WTC11 (cell line): ENCODE data around the gene C3. TPM values are rescaled to one million over a fixed set of nuclear protein-coding genes. Genes with fewer than 3 reads are reported as not detected.

Source experiments
- ATAC-seq: fragments of 200-7000 bp; cut with Tn5 transposase; 2 replicates; pipeline ENCODE4 v1.10.0; 2021; ENCODE audit warnings: mild to moderate bottlenecking, moderate library complexity
- CTCF ChIA-PET: fragments of 300-600 bp; sonication (Branson Sonifier 250); formaldehyde crosslinking; loops from one replicate; lab custom pipeline; 2021; ENCODE audit warnings: antibody characterized with exemption; lab: Charles Lee
- POLR2A ChIA-PET: fragments of 350-600 bp; sonication (Branson Sonifier 250); formaldehyde crosslinking; loops from one replicate; lab custom pipeline; 2021; ENCODE audit warnings: antibody characterized with exemption; lab: Charles Lee
- DNase-seq: peaks from one replicate; pipeline ENCODE4 v3.0.0; 2021; ENCODE audit warnings: low spot score
- H3K27ac Mint-ChIP-seq: 2 replicates; pipeline ENCODE4 v1.8.0; 2021; ENCODE audit warnings: mixed read lengths
- H3K27me3 Mint-ChIP-seq: 2 replicates; pipeline ENCODE4 v1.8.0; 2021; ENCODE audit warnings: low read depth, mild to moderate bottlenecking, moderate library complexity, mixed read lengths
- H3K36me3 Mint-ChIP-seq: 2 replicates; pipeline ENCODE4 v1.8.0; 2021; ENCODE audit warnings: mixed read lengths
- H3K4me1 Mint-ChIP-seq: 2 replicates; pipeline ENCODE4 v1.8.0; 2022; ENCODE audit warnings: mixed read lengths
- H3K4me3 Mint-ChIP-seq: 2 replicates; pipeline ENCODE4 v1.8.0; 2021; ENCODE audit warnings: mild to moderate bottlenecking, moderate library complexity, mixed read lengths
- H3K9me3 Mint-ChIP-seq: 2 replicates; pipeline ENCODE4 v1.8.0; 2021; ENCODE audit warnings: mixed read lengths
- CREM ChIP-seq: sonication (generic); formaldehyde crosslinking; IDR thresholded peaks from 2 replicates; pipeline ENCODE4 v1.8.1; 2022; ENCODE audit warnings: mild to moderate bottlenecking, missing genetic modification reagents, moderate library complexity
- FOXP1 ChIP-seq: sonication (generic); formaldehyde crosslinking; IDR thresholded peaks from 2 replicates; pipeline ENCODE4 v1.8.0; 2022; ENCODE audit warnings: missing genetic modification reagents, mild to moderate bottlenecking, moderate library complexity, borderline replicate concordance
- GTF2I ChIP-seq: fragments of 250-450 bp; sonication (Bioruptor Pico); conservative IDR thresholded peaks from 2 replicates; pipeline ENCODE4 v1.4.0; 2021; ENCODE audit warnings: mild to moderate bottlenecking
- NFATC4 ChIP-seq: fragments of 250-450 bp; sonication (Bioruptor Pico); IDR thresholded peaks from 2 replicates; pipeline ENCODE4 v1.9.0; 2021; ENCODE audit warnings: mild to moderate bottlenecking
- SMAD4 ChIP-seq: sonication (generic); formaldehyde crosslinking; IDR thresholded peaks from 2 replicates; pipeline ENCODE4 v1.8.0; 2022; ENCODE audit warnings: mild to moderate bottlenecking, missing genetic modification reagents
- TCF7 ChIP-seq: sonication (generic); formaldehyde crosslinking; IDR thresholded peaks from 2 replicates; pipeline ENCODE4 v1.8.0; 2022; ENCODE audit warnings: mild to moderate bottlenecking, low read depth, missing genetic modification reagents, moderate library complexity
- ZNF219 ChIP-seq: sonication (generic); formaldehyde crosslinking; IDR thresholded peaks from 2 replicates; pipeline ENCODE4 v1.8.0; 2023; ENCODE audit warnings: missing genetic modification reagents, mild to moderate bottlenecking, borderline replicate concordance
- ZNF232 ChIP-seq: sonication (generic); formaldehyde crosslinking; IDR thresholded peaks from 2 replicates; pipeline ENCODE4 v1.8.0; 2022; ENCODE audit warnings: mild to moderate bottlenecking, missing genetic modification reagents
- total RNA-seq: library from RNA; stranded (reverse); gene quantifications from 3 replicates; pipeline ENCODE4 v1.2.3, GENCODE V29; 2021
- TF ChIP-seq, protein P1 (sequence below): fragments of 250-450 bp; sonication (Bioruptor Pico); IDR thresholded peaks from 2 replicates; pipeline ENCODE4 v1.9.0; 2021; ENCODE audit warnings: moderate library complexity, mild to moderate bottlenecking, inconsistent platforms, borderline replicate concordance
- TF ChIP-seq, protein P2 (sequence below): sonication (generic); formaldehyde crosslinking; IDR thresholded peaks from 2 replicates; pipeline ENCODE4 v1.8.1; 2023; ENCODE audit warnings: mild to moderate bottlenecking, missing genetic modification reagents, moderate library complexity
- TF ChIP-seq, protein P3 (sequence below): fragments of 250-450 bp; sonication (Bioruptor Pico); conservative IDR thresholded peaks from 2 replicates; pipeline ENCODE4 v1.9.0; 2021; ENCODE audit warnings: mild to moderate bottlenecking
- TF ChIP-seq, protein P4 (sequence below): sonication (generic); formaldehyde crosslinking; IDR thresholded peaks from 2 replicates; pipeline ENCODE4 v1.8.1; 2022; ENCODE audit warnings: low read depth, missing genetic modification reagents, borderline replicate concordance
- TF ChIP-seq, protein P5 (sequence below): sonication (generic); formaldehyde crosslinking; IDR thresholded peaks from 2 replicates; pipeline ENCODE4 v1.8.0; 2023; ENCODE audit warnings: missing genetic modification reagents, mild to moderate bottlenecking, borderline replicate concordance
- TF ChIP-seq, protein P6 (sequence below): sonication (generic); formaldehyde crosslinking; conservative IDR thresholded peaks from 2 replicates; pipeline ENCODE4 v1.8.1; 2022; ENCODE audit warnings: mild to moderate bottlenecking, missing genetic modification reagents
- TF ChIP-seq, protein P7 (sequence below): sonication (generic); formaldehyde crosslinking; IDR thresholded peaks from 2 replicates; pipeline ENCODE4 v1.8.0; 2023; ENCODE audit warnings: mild to moderate bottlenecking, missing genetic modification reagents
- TF ChIP-seq, protein P8 (sequence below): sonication (generic); formaldehyde crosslinking; IDR thresholded peaks from 2 replicates; pipeline ENCODE4 v1.8.1; 2022; ENCODE audit warnings: low read depth, mild to moderate bottlenecking, moderate library complexity, missing genetic modification reagents, borderline replicate concordance

The C3 gene
- total RNA-seq, 1 experiment from 2014 or later, result 7.0 TPM

DNA sequence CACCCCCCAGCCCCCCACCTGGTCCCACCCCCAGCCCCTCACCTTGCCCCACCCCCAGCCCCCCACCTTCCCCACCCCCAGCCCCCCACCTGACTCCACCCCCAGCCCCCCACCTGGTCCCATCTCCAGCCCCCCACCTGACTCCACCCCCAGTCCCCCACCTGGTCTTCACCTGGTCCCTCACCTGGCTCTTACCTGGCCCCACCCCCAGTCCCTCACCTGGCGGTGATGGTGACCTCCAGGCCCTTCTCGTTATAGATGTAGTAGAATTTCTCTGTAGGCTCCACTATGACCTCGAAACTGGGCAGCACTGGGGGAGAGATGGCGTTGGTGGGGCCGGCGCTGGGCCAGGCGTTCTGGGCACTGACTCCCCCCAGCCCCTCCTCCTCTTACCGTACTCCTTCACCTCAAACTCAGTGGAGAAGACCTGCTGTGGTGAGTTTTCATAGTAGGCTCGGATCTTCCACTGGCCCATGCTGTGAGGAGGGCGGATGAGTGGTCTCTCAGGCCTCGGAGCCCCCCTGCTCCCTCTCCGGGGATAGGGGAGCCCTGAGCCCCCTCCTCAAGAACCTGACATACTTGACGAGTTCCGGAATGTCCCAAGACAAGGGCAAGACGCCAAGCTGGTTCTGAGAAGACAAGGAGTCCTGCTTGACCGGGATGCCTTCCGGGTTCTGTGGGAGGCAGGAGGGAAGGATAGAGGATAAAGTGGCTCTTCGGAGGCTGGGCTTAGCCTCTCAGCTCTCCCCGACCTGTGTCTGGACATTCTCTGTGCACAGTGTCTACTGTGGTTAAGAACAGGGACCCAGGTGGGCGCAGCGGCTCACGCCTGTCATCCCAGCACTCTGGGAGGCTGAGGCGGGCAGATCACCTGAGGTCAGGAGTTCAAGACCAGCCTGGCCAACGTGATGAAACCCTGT is 6.4 kb downstream of the C3 start (continued):
- TF ChIP-seq ZNF232 (CRISPR knock-in tag) (no peak), CREM (CRISPR knock-in tag) (no peak), FOXP1 (no peak)
- TF ChIP-seq, protein P1, sequence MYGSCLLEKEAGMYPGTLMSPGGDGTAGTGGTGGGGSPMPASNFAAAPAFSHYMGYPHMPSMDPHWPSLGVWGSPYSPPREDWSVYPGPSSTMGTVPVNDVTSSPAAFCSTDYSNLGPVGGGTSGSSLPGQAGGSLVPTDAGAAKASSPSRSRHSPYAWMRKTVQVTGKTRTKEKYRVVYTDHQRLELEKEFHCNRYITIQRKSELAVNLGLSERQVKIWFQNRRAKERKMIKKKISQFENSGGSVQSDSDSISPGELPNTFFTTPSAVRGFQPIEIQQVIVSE, result no peak
- TF ChIP-seq, protein P2, sequence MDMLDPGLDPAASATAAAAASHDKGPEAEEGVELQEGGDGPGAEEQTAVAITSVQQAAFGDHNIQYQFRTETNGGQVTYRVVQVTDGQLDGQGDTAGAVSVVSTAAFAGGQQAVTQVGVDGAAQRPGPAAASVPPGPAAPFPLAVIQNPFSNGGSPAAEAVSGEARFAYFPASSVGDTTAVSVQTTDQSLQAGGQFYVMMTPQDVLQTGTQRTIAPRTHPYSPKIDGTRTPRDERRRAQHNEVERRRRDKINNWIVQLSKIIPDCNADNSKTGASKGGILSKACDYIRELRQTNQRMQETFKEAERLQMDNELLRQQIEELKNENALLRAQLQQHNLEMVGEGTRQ (CRISPR knock-in tag), result no peak
- TF ChIP-seq, protein P3, sequence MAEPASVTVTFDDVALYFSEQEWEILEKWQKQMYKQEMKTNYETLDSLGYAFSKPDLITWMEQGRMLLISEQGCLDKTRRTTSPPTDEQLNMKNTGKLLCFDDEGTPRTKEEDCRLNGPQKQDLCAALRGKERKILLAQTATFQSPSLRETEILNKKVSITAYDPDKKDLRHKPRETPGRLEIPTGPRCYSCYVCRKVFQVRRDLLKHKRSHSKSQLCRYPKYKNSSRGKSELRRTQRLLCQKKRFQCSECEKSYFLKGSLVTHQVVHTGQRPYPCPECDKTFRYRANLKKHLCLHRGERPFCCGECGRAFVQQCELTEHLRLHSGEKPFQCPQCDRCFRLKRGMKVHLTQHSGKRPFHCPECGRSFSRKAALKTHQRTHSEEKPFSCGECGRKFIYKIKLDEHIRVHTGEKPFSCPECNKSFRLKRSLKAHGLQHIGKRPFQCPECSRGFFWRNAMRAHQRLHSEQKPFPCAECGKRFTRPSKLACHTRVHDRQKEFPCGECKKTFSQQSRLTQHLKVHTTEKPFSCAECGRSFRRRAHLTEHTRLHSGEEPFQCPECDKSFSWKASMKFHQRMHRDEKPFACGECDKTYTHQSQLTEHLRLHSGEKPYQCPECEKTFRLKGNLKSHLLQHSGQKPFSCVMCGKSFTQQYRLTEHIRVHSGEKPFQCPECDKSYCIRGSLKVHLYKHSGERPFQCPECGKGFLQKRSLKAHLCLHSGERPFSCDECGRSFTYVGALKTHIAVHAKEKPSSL, result no peak
- TF ChIP-seq, protein P4, sequence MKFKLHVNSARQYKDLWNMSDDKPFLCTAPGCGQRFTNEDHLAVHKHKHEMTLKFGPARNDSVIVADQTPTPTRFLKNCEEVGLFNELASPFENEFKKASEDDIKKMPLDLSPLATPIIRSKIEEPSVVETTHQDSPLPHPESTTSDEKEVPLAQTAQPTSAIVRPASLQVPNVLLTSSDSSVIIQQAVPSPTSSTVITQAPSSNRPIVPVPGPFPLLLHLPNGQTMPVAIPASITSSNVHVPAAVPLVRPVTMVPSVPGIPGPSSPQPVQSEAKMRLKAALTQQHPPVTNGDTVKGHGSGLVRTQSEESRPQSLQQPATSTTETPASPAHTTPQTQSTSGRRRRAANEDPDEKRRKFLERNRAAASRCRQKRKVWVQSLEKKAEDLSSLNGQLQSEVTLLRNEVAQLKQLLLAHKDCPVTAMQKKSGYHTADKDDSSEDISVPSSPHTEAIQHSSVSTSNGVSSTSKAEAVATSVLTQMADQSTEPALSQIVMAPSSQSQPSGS (CRISPR knock-in tag), result no peak

DNA sequence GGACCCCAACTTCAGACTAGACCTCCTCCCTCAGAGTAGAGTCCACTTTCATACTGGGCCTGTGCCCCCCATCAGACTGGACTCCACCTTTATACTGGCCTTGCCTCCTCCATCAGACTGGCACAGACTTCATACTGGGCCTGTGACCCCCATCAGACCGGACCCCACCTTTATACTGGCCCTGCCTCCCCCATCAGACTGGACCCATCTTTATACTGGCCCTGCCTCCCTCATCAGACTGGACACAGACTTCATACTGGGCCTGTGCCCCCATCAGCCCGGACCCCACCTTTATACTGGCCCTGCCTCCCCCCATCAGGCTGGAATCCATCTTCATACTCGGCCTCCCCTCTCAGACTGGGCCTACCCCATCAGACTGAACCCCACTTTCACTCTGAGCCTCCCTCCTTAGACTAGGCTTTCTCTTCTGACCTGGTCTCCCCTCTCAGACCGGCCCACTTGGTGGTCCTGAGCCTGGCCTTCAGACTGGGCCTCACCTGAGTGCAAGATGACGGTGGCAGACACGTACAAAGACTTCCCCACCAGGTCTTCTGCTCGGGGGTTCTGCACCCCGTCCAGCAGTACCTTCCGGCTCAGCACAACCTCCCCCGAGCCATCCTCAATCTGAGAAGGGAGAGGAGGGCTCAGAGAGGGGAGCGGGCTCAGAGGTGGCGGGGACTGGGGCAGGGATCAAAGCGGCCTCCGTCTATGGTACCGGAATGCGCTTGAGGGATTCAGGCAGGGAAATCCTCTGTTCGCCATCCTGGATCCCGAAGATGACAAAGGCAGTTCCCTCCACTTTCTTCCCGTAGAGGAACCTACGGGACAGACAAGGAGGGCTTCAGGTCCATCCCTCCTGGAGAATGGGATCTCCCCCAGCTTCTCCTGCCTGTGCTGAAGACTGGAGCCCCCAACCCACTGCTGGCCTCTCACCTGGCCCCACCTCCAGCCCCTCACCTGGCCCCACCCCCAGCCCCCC is 7.5 kb downstream of the C3 start:
- no peak for DNase-seq
- Mint-ChIP-seq H3K4me1 (peaks cover 20% of the 10 kb centered on the region), H3K36me3 (no peaks in the 10 kb centered on the region), H3K27me3 (peaks cover 44% of the 10 kb centered on the region), H3K4me3 (no peak overlapping the region), H3K27ac (no peak overlapping the region), H3K9me3 (peaks cover 8% of the 10 kb centered on the region)
- ChIA-PET POLR2A (no interaction called here), CTCF (no interaction called here)
- no peak for ATAC-seq
- TF ChIP-seq, protein P5, sequence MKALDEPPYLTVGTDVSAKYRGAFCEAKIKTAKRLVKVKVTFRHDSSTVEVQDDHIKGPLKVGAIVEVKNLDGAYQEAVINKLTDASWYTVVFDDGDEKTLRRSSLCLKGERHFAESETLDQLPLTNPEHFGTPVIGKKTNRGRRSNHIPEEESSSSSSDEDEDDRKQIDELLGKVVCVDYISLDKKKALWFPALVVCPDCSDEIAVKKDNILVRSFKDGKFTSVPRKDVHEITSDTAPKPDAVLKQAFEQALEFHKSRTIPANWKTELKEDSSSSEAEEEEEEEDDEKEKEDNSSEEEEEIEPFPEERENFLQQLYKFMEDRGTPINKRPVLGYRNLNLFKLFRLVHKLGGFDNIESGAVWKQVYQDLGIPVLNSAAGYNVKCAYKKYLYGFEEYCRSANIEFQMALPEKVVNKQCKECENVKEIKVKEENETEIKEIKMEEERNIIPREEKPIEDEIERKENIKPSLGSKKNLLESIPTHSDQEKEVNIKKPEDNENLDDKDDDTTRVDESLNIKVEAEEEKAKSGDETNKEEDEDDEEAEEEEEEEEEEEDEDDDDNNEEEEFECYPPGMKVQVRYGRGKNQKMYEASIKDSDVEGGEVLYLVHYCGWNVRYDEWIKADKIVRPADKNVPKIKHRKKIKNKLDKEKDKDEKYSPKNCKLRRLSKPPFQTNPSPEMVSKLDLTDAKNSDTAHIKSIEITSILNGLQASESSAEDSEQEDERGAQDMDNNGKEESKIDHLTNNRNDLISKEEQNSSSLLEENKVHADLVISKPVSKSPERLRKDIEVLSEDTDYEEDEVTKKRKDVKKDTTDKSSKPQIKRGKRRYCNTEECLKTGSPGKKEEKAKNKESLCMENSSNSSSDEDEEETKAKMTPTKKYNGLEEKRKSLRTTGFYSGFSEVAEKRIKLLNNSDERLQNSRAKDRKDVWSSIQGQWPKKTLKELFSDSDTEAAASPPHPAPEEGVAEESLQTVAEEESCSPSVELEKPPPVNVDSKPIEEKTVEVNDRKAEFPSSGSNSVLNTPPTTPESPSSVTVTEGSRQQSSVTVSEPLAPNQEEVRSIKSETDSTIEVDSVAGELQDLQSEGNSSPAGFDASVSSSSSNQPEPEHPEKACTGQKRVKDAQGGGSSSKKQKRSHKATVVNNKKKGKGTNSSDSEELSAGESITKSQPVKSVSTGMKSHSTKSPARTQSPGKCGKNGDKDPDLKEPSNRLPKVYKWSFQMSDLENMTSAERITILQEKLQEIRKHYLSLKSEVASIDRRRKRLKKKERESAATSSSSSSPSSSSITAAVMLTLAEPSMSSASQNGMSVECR (CRISPR knock-in tag), result no peak
- TF ChIP-seq ZNF219 (CRISPR knock-in tag) (no peak), GTF2I (no peak), NFATC4 (CRISPR knock-in tag) (no peak), SMAD4 (no peak), TCF7 (no peak)
- TF ChIP-seq, protein P6, sequence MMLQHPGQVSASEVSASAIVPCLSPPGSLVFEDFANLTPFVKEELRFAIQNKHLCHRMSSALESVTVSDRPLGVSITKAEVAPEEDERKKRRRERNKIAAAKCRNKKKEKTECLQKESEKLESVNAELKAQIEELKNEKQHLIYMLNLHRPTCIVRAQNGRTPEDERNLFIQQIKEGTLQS, result no peak
- TF ChIP-seq, protein P7, sequence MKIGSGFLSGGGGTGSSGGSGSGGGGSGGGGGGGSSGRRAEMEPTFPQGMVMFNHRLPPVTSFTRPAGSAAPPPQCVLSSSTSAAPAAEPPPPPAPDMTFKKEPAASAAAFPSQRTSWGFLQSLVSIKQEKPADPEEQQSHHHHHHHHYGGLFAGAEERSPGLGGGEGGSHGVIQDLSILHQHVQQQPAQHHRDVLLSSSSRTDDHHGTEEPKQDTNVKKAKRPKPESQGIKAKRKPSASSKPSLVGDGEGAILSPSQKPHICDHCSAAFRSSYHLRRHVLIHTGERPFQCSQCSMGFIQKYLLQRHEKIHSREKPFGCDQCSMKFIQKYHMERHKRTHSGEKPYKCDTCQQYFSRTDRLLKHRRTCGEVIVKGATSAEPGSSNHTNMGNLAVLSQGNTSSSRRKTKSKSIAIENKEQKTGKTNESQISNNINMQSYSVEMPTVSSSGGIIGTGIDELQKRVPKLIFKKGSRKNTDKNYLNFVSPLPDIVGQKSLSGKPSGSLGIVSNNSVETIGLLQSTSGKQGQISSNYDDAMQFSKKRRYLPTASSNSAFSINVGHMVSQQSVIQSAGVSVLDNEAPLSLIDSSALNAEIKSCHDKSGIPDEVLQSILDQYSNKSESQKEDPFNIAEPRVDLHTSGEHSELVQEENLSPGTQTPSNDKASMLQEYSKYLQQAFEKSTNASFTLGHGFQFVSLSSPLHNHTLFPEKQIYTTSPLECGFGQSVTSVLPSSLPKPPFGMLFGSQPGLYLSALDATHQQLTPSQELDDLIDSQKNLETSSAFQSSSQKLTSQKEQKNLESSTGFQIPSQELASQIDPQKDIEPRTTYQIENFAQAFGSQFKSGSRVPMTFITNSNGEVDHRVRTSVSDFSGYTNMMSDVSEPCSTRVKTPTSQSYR (CRISPR knock-in tag), result no peak
- TF ChIP-seq, protein P8, sequence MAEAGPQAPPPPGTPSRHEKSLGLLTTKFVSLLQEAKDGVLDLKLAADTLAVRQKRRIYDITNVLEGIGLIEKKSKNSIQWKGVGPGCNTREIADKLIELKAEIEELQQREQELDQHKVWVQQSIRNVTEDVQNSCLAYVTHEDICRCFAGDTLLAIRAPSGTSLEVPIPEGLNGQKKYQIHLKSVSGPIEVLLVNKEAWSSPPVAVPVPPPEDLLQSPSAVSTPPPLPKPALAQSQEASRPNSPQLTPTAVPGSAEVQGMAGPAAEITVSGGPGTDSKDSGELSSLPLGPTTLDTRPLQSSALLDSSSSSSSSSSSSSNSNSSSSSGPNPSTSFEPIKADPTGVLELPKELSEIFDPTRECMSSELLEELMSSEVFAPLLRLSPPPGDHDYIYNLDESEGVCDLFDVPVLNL (CRISPR knock-in tag), result no peak
- TF ChIP-seq, protein P4 (CRISPR knock-in tag), result no peak
